Activated CD4-positive, alpha-beta T cell treated with anti-CD3 and anti-CD28 coated beads, Interleukin-2, amount 10 ng/mL, durations not matched to agents 7 days and 5 days (primary cell): ENCODE measurements around the gene YIF1B. TPM values are rescaled to one million over a fixed set of nuclear protein-coding genes. Genes with fewer than 3 reads are reported as not detected.

Source experiments
- CTCF ChIA-PET: fragments of 350-600 bp; sonication (Branson Sonifier 250); formaldehyde crosslinking; loops from one replicate; lab custom pipeline; 2021; ENCODE audit warnings: antibody characterized with exemption; lab: Charles Lee
- POLR2A ChIA-PET: fragments of 350-600 bp; sonication (Branson Sonifier 250); formaldehyde crosslinking; loops from one replicate; lab custom pipeline; 2021; ENCODE audit warnings: antibody characterized with exemption; lab: Charles Lee
- DNase-seq: peaks from one replicate; pipeline ENCODE4 v3.0.0-alpha.2; 2020
- H3K27ac Mint-ChIP-seq: one replicate; pipeline ENCODE4 v1.8.0; 2021; ENCODE audit warnings: mild to moderate bottlenecking, moderate library complexity, mixed read lengths
- H3K27me3 Mint-ChIP-seq: one replicate; pipeline ENCODE4 v1.8.0; 2021; ENCODE audit warnings: mixed read lengths
- H3K36me3 Mint-ChIP-seq: one replicate; pipeline ENCODE4 v1.8.0; 2021; ENCODE audit warnings: low read depth, mixed read lengths
- H3K4me1 Mint-ChIP-seq: one replicate; pipeline ENCODE4 v1.8.0; 2021; ENCODE audit warnings: mixed read lengths
- H3K4me3 Mint-ChIP-seq: one replicate; pipeline ENCODE4 v1.8.0; 2021; ENCODE audit warnings: mild to moderate bottlenecking, moderate library complexity, mixed read lengths
- H3K9me3 Mint-ChIP-seq: one replicate; pipeline ENCODE4 v1.8.0; 2021; ENCODE audit warnings: mixed read lengths
- total RNA-seq, 2 experiments: library from RNA; stranded (reverse); gene quantifications; one replicate each; pipeline ENCODE4 v1.2.3, GENCODE V29; 2021

Gene YIF1B
- total RNA-seq, 2 experiments from 2014 or later = 63.1 to 72.4 TPM

DNA sequence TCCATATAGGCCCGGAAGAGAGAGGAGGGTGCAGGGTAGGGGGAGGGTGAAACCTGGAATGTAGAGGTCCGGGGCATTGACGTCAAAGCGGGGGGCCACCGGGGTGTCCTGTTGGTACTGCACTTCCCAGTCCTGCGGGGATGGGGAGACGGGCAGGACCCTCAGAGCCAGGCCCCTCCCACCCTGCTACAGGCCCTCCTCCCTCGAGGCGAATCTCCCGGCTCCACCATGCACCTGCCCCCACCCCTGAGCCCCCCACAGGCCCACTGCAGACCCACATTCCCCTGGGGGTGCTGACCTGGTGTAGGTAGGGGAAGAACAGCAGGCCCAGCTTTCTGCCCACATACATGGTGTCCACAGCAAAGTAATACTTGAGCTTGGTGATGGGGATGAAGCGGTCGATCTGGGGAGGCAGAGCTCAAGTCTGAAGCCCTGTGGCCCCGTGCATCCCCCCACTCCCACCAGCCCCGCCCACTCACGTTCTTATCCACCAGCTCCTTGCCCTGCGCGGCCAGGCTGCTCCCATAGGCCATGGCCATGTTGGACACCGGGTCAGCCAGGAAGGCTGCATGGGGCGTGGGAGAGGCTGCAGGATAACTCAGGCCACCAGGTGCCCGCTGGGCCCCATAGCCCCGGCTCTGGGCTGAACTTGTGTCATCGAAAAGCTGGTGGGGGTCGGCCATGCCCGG lies 6.7 kb downstream of the YIF1B start:
- Mint-ChIP-seq H3K9me3 (no peaks in the 10 kb centered on the region), H3K27me3 (no peaks in the 10 kb centered on the region), H3K4me3 (no peak overlapping the region), H3K4me1 (peaks cover 16% of the 10 kb centered on the region), H3K36me3 (peaks cover 15% of the 10 kb centered on the region), H3K27ac (no peak overlapping the region)
- DNase-seq = no peak
- CTCF ChIA-PET = no interaction called here
- POLR2A ChIA-PET = interaction anchor here (0.6 kb wide), 1 partner anchor 10 kb away, joined by 4 read pairs; the partner anchor contains the start of gene KCNK6

- Mint-ChIP-seq H3K4me1 (peaks cover 9% of the 10 kb centered on the region), H3K27me3 (no peaks in the 10 kb centered on the region), H3K9me3 (no peaks in the 10 kb centered on the region), H3K36me3 (peaks cover 11% of the 10 kb centered on the region), H3K4me3 (no peak overlapping the region), H3K27ac (no peak overlapping the region)
- DNase-seq = no peak
- CTCF ChIA-PET = no interaction called here
- POLR2A ChIA-PET = no interaction called here
These were observed 7.6 kb downstream of the YIF1B start for GRCh38 chr19:38308006-38308766.

DNA sequence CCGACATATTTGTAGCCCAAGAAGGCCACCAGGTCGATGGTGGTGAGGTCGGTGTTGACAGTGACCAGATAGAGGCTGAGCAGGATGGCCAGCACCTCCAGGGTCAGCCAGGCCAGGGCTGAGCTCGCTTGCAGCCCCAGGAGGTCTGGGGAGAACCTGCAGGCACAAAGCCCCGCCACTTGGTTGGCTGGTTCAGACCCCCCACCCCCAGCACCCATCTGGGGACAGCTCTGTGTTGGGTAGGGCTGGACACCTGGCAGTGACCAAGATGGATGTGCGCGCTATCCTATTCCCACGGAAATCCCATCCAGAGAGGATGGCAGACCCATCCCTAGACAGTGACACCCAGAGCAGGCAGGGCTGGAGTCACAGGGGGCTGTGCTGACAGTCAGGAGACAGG lies 8.2 kb downstream of the YIF1B start:
- peaks cover 11% of the 10 kb centered on the region for H3K36me3 Mint-ChIP-seq
- no peaks in the 10 kb centered on the region for H3K9me3 Mint-ChIP-seq
- POLR2A ChIA-PET = no interaction called here

DNA sequence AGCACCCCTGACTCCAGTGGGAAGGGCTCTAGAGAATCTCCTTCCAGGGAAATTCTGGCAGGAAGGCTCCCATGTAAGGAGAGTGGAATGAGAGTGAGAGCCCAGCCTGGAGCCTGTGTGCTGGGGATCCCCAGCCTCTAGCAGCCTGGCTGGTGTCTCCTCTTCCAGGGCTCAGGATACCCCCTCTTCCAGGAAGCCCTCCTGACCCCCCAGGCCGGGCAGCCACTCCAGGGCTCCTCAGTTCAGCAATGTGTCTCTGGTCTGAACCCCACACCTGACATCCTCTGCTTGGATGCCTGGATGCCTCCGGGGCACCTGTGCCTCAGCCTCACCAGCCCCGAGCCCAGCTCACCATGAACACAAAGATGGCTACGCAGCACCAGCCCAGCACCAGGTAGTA lies 8.7 kb downstream of the YIF1B start:
- CTCF ChIA-PET = interaction anchor here (0.7 kb wide), 1 partner anchor 41 kb away, joined by 3 read pairs; no protein-coding TSS in a partner anchor

More for the DNA sequence above, 8.2 kb downstream of the YIF1B start:
- CTCF ChIA-PET = interaction anchor here (0.7 kb wide), 1 partner anchor 42 kb away, joined by 3 read pairs; no protein-coding TSS in a partner anchor
- Mint-ChIP-seq H3K4me1 (peaks cover 6% of the 10 kb centered on the region), H3K27me3 (no peaks in the 10 kb centered on the region), H3K4me3 (no peak overlapping the region), H3K27ac (no peak overlapping the region)
- DNase-seq = no peak

DNA sequence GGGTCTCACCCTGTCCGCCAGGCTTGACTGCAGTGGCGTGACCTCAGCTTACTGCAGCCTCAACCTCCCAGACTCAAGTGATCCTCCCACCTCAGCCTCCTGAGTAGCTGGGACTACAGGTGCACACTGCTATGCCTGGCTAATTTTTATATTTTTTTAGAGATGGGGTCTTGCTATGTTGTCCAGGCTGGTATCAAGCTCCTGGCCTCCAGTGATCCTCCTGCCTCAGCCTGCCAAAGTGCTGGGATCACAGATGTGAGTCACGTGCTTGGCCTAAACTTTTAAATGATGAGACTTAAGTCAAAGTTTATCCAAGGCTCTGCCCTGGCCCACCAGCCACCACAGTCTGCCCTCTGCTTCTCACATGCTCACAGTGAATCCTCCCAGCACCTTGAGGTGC lies 9.5 kb downstream of the YIF1B start:
- peaks cover 11% of the 10 kb centered on the region for H3K36me3 Mint-ChIP-seq
- POLR2A ChIA-PET = no interaction called here
- no peak for DNase-seq
- CTCF ChIA-PET = no interaction called here
- no peak overlapping the region for H3K27ac Mint-ChIP-seq
- H3K4me1 Mint-ChIP-seq = peaks cover 2% of the 10 kb centered on the region
- H3K9me3 Mint-ChIP-seq = no peaks in the 10 kb centered on the region
- no peak overlapping the region for H3K4me3 Mint-ChIP-seq
- no peaks in the 10 kb centered on the region for H3K27me3 Mint-ChIP-seq

More for the DNA sequence above, 8.7 kb downstream of the YIF1B start:
- Mint-ChIP-seq H3K27me3 (no peaks in the 10 kb centered on the region), H3K4me1 (peaks cover 3% of the 10 kb centered on the region), H3K4me3 (no peak overlapping the region), H3K27ac (peak overlapping the region; percentile 19), H3K36me3 (peaks cover 11% of the 10 kb centered on the region), H3K9me3 (no peaks in the 10 kb centered on the region)
- POLR2A ChIA-PET = no interaction called here
- no peak for DNase-seq

- no peaks in the 10 kb centered on the region for H3K4me1 Mint-ChIP-seq
- no peak overlapping the region for H3K4me3 Mint-ChIP-seq
- ChIA-PET POLR2A (no interaction called here), CTCF (no interaction called here)
- no peaks in the 10 kb centered on the region for H3K9me3 Mint-ChIP-seq
- H3K36me3 Mint-ChIP-seq = peaks cover 5% of the 10 kb centered on the region
- no peak overlapping the region for H3K27ac Mint-ChIP-seq
- DNase-seq = no peak
- no peaks in the 10 kb centered on the region for H3K27me3 Mint-ChIP-seq
These were observed 10.8 kb downstream of the YIF1B start for GRCh38 chr19:38304866-38305429.

DNA sequence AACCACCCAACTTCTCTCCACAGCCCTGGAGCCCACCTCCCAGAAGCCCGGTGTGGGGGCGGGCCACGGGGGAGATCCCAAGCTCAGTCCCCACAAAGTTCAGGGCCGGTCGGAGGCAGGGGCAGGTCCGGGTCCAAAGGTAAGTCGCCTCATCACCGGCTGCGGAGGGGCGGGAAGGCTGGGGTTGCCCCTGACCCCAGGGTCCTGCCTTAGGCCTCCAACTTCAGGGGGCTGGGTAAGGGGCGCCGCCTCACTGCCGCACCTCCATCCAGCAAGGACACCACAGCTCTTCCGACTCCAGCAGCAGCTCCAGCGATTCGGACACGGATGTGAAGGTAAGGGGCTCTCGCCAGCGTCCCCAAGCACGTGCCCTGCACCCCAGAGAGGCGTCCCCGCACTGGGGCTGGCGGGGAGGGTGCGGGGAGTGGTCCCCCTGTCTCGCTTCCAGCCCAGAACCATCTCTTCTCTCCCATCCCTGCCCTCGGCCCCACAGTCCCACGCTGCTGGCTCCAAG lies 11.3 kb downstream of the YIF1B start:
- Mint-ChIP-seq H3K4me1 (no peaks in the 10 kb centered on the region), H3K4me3 (no peak overlapping the region), H3K27me3 (no peaks in the 10 kb centered on the region), H3K36me3 (peaks cover 5% of the 10 kb centered on the region), H3K27ac (no peak overlapping the region), H3K9me3 (no peaks in the 10 kb centered on the region)
- CTCF ChIA-PET = no interaction called here
- POLR2A ChIA-PET = no interaction called here
- DNase-seq = no peak

DNA sequence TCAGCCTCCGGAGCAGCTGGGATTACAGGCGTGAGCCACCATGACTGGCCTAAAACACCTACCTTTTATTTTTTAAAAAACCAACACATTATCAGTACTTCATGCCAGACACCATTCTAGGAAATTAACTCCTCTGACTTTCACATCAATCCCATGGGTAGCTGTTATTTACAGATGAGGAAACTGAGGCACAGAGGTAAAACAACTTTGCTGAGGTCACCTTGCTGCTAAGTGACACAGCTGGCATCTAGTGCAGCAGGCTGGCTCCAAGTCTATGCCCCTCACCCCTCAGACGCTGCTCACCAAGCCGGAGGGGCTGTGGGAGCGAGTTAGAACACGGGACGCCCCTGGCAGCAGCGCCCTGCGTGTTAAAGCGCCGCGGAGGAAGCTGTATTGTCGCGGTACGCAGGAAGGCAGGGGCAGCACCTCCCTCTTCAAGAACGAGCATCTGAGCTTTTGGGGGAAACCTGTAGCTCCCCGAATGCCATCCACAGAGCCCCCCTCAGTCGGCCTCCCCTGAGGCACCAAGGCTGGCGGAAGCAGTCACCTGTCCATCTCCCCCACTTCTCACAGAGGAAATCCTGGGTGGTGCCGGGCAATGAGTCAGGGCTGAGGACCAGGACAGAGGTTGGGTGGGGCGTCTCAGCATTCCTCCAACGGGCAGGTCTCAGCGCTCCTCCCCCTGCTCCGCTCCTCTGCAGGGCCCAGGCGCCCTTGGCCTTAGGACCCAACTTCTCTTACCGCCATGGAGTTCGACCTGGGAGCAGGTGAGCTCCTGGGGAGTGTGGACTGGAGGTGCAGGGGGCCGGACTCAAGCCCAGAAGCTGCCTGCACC lies 12.0 kb downstream of the YIF1B start, which contains the start of gene C19orf33:
Gene C19orf33 (plus strand): TSS at position 735 of the 835 bp plus-strand sequence. CDS start 11 bp downstream, at position 746.
- POLR2A ChIA-PET = no interaction called here
- Mint-ChIP-seq H3K4me1 (no peaks in the 10 kb centered on the region), H3K9me3 (no peaks in the 10 kb centered on the region), H3K27me3 (no peaks in the 10 kb centered on the region), H3K4me3 (no peak within 1 kb of the TSS), H3K36me3 (peaks cover 5% of the 10 kb centered on the region), H3K27ac (no peak within 1 kb of the TSS)
- DNase-seq = no peak
- CTCF ChIA-PET = no interaction called here

GRCh38 chr19:38298821-38299680 lies 16.7 kb downstream of the YIF1B start:
- Mint-ChIP-seq H3K27ac (no peak overlapping the region), H3K4me1 (no peaks in the 10 kb centered on the region), H3K4me3 (no peak overlapping the region), H3K27me3 (no peaks in the 10 kb centered on the region), H3K36me3 (no peaks in the 10 kb centered on the region), H3K9me3 (no peaks in the 10 kb centered on the region)
- DNase-seq = no peak
- ChIA-PET POLR2A (no interaction called here), CTCF (interaction anchor here (0.6 kb wide), 1 partner anchor 59 kb away, joined by 3 read pairs; no protein-coding TSS in a partner anchor)

GRCh38 chr19:38294090-38294489 lies 21.7 kb downstream of the YIF1B start:
- Mint-ChIP-seq H3K4me3 (no peak overlapping the region), H3K4me1 (no peaks in the 10 kb centered on the region), H3K27ac (no peak overlapping the region), H3K27me3 (no peaks in the 10 kb centered on the region), H3K9me3 (no peaks in the 10 kb centered on the region), H3K36me3 (no peaks in the 10 kb centered on the region)
- POLR2A ChIA-PET = interaction anchor here (0.6 kb wide), 1 partner anchor 18 kb away, joined by 4 read pairs; no protein-coding TSS in a partner anchor
- CTCF ChIA-PET = no interaction called here
- DNase-seq = no peak

DNA sequence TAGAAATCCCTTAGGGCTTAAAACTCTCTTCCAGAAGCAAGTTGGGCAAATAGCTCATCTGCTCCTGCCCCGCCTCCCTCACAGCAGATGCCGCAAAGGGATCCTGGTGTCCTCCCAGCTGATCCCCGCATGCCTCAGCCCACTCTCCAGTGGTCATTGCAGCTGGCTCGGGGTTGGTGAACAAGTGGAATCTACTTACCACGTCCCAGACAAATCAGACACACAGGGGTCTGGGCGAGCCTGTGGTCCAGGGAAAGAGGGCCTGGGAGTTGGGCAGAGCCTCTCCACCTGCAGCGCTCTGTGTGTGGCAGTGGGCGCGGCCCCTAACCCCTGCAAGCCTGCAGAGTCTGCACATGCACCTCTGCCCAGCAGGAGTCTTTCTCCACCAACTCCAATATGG lies 22.5 kb downstream of the YIF1B start:
- Mint-ChIP-seq H3K27me3 (no peaks in the 10 kb centered on the region), H3K4me1 (no peaks in the 10 kb centered on the region), H3K4me3 (no peak overlapping the region), H3K27ac (no peak overlapping the region), H3K36me3 (no peaks in the 10 kb centered on the region), H3K9me3 (no peaks in the 10 kb centered on the region)
- DNase-seq = no peak
- ChIA-PET CTCF (no interaction called here), POLR2A (interaction anchor here (0.6 kb wide), 1 partner anchor 29 kb away, joined by 4 read pairs; the partner anchor contains the start of gene SPINT2)
